GM19397 (cell line): Measurements from ENCODE around the gene LRRN3.
"Not testable (repeated sequence)": the region's sequence is repeated elsewhere in the genome, so short reads cannot be mapped to it uniquely, and the experiment has no call there.

ENCODE experiments used
- ATAC-seq: cut with Tn5 transposase; IDR thresholded peaks from one replicate; pipeline ENCODE4 v1.9.1; 2021; ENCODE audit warnings: mild to moderate bottlenecking, moderate library complexity; ENCODE audit not compliant: unreplicated experiment

Gene LRRN3

GRCh38 chr7:111090846-111091245, at the start of gene LRRN3:
LRRN3 (plus strand) TSS chr7:111091127; CDS start chr7:111122773, 31,646 bp downstream.
- no peak for ATAC-seq

GRCh38 chr7:111041577-111041976, 49.4 kb upstream of the LRRN3 start:
- ATAC-seq, result no peak

- ATAC-seq, result no peak
Observed at GRCh38 chr7:111042842-111043241, 48.1 kb upstream of the LRRN3 start.

GRCh38 chr7:111043561-111043960, 47.4 kb upstream of the LRRN3 start:
- ATAC-seq, result peak; percentile 87

- no peak for ATAC-seq
Observed at GRCh38 chr7:111045449-111045848, 45.5 kb upstream of the LRRN3 start.

GRCh38 chr7:111047595-111047994, 43.3 kb upstream of the LRRN3 start:
- no peak for ATAC-seq

GRCh38 chr7:111049971-111050680, 40.8 kb upstream of the LRRN3 start:
- no peak for ATAC-seq

- ATAC-seq, result no peak
Observed at GRCh38 chr7:111050875-111051416, 40.0 kb upstream of the LRRN3 start.

- no peak for ATAC-seq
Observed at GRCh38 chr7:111051832-111052231, 39.1 kb upstream of the LRRN3 start.

- no peak for ATAC-seq
Observed at GRCh38 chr7:111053035-111053434, 37.9 kb upstream of the LRRN3 start.

- ATAC-seq, result no peak
Observed at GRCh38 chr7:111056371-111056770, 34.6 kb upstream of the LRRN3 start.

GRCh38 chr7:111057066-111057465, 33.9 kb upstream of the LRRN3 start:
- no peak for ATAC-seq

GRCh38 chr7:111059833-111060232, 31.1 kb upstream of the LRRN3 start:
- ATAC-seq, result no peak

GRCh38 chr7:111063166-111063565, 27.8 kb upstream of the LRRN3 start:
- ATAC-seq, result no peak

- no peak for ATAC-seq
Observed at GRCh38 chr7:111067251-111067650, 23.7 kb upstream of the LRRN3 start.

GRCh38 chr7:111067682-111068081, 23.2 kb upstream of the LRRN3 start:
- ATAC-seq, result no peak

GRCh38 chr7:111068618-111069017, 22.3 kb upstream of the LRRN3 start:
- ATAC-seq, result no peak

- ATAC-seq, result no peak
Observed at GRCh38 chr7:111071556-111071955, 19.4 kb upstream of the LRRN3 start.

- ATAC-seq, result not testable (repeated sequence)
Observed at GRCh38 chr7:111072658-111073057, 18.3 kb upstream of the LRRN3 start.

GRCh38 chr7:111074071-111074747, 16.7 kb upstream of the LRRN3 start:
- no peak for ATAC-seq

- no peak for ATAC-seq
Observed at GRCh38 chr7:111074748-111075146, 16.2 kb upstream of the LRRN3 start.

- no peak for ATAC-seq
Observed at GRCh38 chr7:111075498-111075897, 15.4 kb upstream of the LRRN3 start.
